Measurements from ENCODE around the gene FARSB. TPM values are rescaled to one million over a fixed set of nuclear protein-coding genes. Genes with fewer than 3 reads are reported as not detected.

The FARSB gene
- total RNA-seq, 1 donor from 2014 or later = 4.4 TPM

DNA sequence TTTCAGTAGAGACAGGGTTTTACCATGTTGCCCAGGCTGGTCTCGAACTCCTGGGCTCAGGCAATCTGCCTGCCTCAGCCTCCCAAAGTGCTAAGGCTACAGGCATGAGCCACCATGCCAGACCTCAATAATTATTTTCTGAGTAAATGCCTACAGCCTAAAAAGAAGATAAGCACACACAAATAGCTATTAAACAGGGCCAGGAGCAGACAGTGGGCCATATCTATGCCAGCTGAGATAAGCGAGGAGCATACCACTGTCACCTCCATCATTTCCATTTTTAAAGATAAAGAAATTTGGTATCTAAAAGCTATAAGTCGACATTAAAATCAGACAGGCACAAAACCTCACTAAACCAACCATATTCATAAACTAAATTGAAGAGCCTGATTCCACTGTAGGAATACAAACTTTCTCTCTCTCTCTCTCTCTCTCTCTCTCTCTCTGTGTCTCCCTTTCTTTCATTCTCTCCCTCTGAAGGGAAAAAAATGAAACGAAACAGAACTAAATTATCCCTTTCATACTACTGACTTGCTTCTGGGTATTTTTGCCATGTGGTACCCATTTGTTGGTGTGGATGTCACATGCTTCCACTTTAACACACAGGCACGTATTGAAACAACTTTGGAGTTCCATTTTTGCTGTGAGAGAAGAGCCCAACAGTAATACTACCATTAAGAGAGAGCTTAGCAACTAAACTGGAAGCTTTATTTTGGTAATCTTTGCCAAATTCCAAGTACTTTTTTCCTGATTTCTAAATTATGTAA is 51.0 kb downstream of the FARSB start:
- no peak overlapping the region for H3K27ac ChIP-seq
- H3K27me3 ChIP-seq = no peaks in the 10 kb centered on the region
- no peaks in the 10 kb centered on the region for H3K9me3 ChIP-seq
- TF ChIP-seq, protein P1, sequence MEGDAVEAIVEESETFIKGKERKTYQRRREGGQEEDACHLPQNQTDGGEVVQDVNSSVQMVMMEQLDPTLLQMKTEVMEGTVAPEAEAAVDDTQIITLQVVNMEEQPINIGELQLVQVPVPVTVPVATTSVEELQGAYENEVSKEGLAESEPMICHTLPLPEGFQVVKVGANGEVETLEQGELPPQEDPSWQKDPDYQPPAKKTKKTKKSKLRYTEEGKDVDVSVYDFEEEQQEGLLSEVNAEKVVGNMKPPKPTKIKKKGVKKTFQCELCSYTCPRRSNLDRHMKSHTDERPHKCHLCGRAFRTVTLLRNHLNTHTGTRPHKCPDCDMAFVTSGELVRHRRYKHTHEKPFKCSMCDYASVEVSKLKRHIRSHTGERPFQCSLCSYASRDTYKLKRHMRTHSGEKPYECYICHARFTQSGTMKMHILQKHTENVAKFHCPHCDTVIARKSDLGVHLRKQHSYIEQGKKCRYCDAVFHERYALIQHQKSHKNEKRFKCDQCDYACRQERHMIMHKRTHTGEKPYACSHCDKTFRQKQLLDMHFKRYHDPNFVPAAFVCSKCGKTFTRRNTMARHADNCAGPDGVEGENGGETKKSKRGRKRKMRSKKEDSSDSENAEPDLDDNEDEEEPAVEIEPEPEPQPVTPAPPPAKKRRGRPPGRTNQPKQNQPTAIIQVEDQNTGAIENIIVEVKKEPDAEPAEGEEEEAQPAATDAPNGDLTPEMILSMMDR (IDR thresholded peaks at IDR 0.05) = no peak
- intact Hi-C loops (cut with DNase I) = no loop called here
- H3K36me3 ChIP-seq = peaks cover 0 to 6% of the 10 kb centered on the region in 2 donors
- DNase-seq (ENCODE audit: low spot score in 2 of 2) = no peak
- H3K4me3 ChIP-seq = no peak overlapping the region
- H3K4me1 ChIP-seq = no peaks in the 10 kb centered on the region

DNA sequence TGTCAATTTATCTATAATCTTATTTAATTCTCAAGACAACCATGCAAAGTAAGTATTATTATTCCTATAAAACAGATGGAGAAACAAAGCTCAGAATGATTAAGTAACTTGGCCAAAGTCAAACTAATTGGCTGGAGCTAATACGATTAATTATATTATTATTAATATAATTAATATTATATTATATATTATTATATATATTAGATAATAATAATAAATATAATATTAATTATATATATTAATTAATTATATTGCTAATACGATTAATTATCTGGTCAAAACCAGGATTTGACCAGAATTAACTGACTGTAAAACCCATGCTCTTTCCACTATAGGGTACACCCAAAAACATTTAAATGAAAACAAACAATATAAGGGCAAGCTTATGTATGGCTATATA is 52.4 kb downstream of the FARSB start:
- no peaks in the 10 kb centered on the region for H3K27me3 ChIP-seq
- H3K9me3 ChIP-seq = no peaks in the 10 kb centered on the region
- TF ChIP-seq, protein P1 (IDR thresholded peaks at IDR 0.05) = no peak
- DNase-seq (ENCODE audit: low spot score in 2 of 2) = no peak
- no peak overlapping the region for H3K27ac ChIP-seq
- intact Hi-C loops (cut with DNase I) = no loop called here
- H3K4me3 ChIP-seq = no peak overlapping the region
- peaks cover 6 to 18% of the 10 kb centered on the region in 2 donors for H3K36me3 ChIP-seq
- H3K4me1 ChIP-seq = no peaks in the 10 kb centered on the region

DNA sequence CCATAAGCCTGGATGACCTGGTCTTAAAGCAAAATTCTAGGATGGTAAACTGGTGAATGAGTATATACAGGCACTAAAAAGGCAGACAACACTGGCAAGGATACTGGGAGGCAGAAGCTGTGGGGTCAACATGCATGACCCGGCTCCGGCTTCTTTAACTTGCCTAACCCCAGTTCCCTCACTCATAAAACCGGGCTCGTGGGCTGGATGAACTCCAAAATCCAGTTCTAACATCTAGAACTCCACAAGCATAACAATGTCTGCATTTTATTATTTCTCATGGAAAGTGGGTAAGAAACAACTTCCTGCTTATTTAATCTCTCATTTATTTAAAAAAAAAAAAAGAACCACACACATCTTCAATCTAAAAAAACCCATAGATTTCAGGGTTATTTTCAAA is 57.3 kb downstream of the FARSB start:
- Histone ChIP-seq H3K36me3 (peaks cover 9 to 35% of the 10 kb centered on the region in 2 donors), H3K27ac (no peak overlapping the region), H3K4me1 (no peaks in the 10 kb centered on the region), H3K4me3 (no peak overlapping the region), H3K27me3 (no peaks in the 10 kb centered on the region), H3K9me3 (no peaks in the 10 kb centered on the region)
- intact Hi-C loops (cut with DNase I) = no loop called here
- TF ChIP-seq, protein P1 (IDR thresholded peaks at IDR 0.05) = no peak
- DNase-seq (ENCODE audit: low spot score in 2 of 2) = no peak

DNA sequence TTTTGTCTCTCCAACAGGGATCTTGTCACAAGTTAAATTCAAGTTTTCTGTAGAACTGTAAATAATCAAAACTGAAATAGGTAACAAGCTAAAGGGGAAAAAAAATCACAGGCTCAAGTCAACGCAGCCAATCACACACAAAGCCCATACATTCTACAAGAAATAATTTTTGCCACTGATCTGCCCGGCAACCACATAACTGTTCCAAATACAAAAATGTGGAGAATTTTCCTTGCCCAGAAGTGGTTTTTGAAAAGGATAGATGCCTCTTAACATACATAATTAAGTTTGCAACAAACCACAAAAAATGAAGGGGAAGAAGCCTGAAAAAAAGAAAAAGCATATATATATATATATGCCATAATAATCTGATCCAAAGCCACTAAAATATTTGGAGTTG is 60.3 kb downstream of the FARSB start:
- Histone ChIP-seq H3K4me3 (no peak overlapping the region), H3K27me3 (no peaks in the 10 kb centered on the region), H3K27ac (no peak overlapping the region), H3K4me1 (no peaks in the 10 kb centered on the region), H3K36me3 (peaks cover 12 to 43% of the 10 kb centered on the region in 2 donors), H3K9me3 (no peaks in the 10 kb centered on the region)
- intact Hi-C loops (cut with DNase I) = no loop called here
- TF ChIP-seq, protein P1 (IDR thresholded peaks at IDR 0.05) = no peak
- DNase-seq (ENCODE audit: low spot score in 2 of 2) = no peak

DNA sequence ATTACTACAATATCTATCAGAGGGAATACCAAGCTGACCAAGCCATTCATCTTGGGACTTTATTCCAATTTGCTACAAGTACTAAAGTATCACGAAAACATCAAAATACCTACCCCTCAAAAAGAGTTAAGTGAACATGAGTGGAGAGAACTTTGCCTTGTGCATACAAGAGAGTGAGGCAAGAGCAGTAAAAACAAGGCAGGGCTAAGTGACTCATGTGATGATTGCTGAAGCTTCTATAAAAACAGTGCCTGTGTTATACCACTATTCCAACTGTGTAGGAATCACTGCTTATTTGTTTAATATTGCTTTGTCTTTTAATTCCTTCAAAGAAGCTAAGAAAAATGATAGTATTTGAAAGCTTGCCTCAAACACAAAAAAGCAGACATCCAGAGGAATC is 61.2 kb downstream of the FARSB start:
- intact Hi-C loops (cut with DNase I) = no loop called here
- TF ChIP-seq, protein P1 (IDR thresholded peaks at IDR 0.05) = no peak
- H3K36me3 ChIP-seq = peaks cover 10 to 39% of the 10 kb centered on the region in 2 donors
- no peaks in the 10 kb centered on the region for H3K4me1 ChIP-seq
- DNase-seq (ENCODE audit: low spot score in 2 of 2) = no peak
- H3K9me3 ChIP-seq = no peaks in the 10 kb centered on the region
- no peak overlapping the region for H3K27ac ChIP-seq
- no peaks in the 10 kb centered on the region for H3K27me3 ChIP-seq
- no peak overlapping the region for H3K4me3 ChIP-seq
